Inflammatory macrophage treated with lipopolysaccharide for 4 hours (primary cell): Measurements from ENCODE around the gene SPTB.

Experiments
- DNase-seq: peaks from one replicate; pipeline ENCODE4 v3.0.0-alpha.2; 2020

The SPTB gene

GRCh38 chr14:64723691-64724577 is 155.8 kb downstream of the SPTB start:
- no peak for DNase-seq

- no peak for DNase-seq
These were observed 156.8 kb downstream of the SPTB start for GRCh38 chr14:64722842-64723447.

- DNase-seq: no peak
These were observed 157.8 kb downstream of the SPTB start for GRCh38 chr14:64721899-64722298.

- DNase-seq: no peak
These were observed 158.3 kb downstream of the SPTB start for GRCh38 chr14:64721391-64721791.

- DNase-seq: peak; percentile 49
These were observed 159.6 kb downstream of the SPTB start for GRCh38 chr14:64720131-64720576.

GRCh38 chr14:64719601-64720000 is 160.1 kb downstream of the SPTB start:
- no peak for DNase-seq

- DNase-seq: no peak
These were observed 160.9 kb downstream of the SPTB start for GRCh38 chr14:64718762-64719161.

GRCh38 chr14:64717870-64718269 is 161.8 kb downstream of the SPTB start:
- DNase-seq: no peak

GRCh38 chr14:64715628-64716412 is 163.9 kb downstream of the SPTB start:
- no peak for DNase-seq

GRCh38 chr14:64715146-64715627 is 164.5 kb downstream of the SPTB start:
- DNase-seq: no peak

GRCh38 chr14:64714432-64715025 is 165.2 kb downstream of the SPTB start:
- no peak for DNase-seq

- DNase-seq: no peak
These were observed 166.0 kb downstream of the SPTB start for GRCh38 chr14:64713677-64714076.

- DNase-seq: no peak
These were observed 168.7 kb downstream of the SPTB start for GRCh38 chr14:64711039-64711438.

GRCh38 chr14:64709126-64709525 is 170.6 kb downstream of the SPTB start:
- DNase-seq: no peak

GRCh38 chr14:64708148-64709004 is 171.3 kb downstream of the SPTB start:
- peak; percentile 69 for DNase-seq

- peak; percentile 60 for DNase-seq
These were observed 172.0 kb downstream of the SPTB start for GRCh38 chr14:64707661-64708060.

GRCh38 chr14:64706593-64707193 is 173.0 kb downstream of the SPTB start:
- no peak for DNase-seq

- DNase-seq: no peak
These were observed 173.6 kb downstream of the SPTB start for GRCh38 chr14:64706119-64706592.

GRCh38 chr14:64705381-64706118 is 174.2 kb downstream of the SPTB start:
- no peak for DNase-seq

- DNase-seq: no peak
These were observed 174.8 kb downstream of the SPTB start for GRCh38 chr14:64704743-64705380.
